ENCODE results near the gene DDO.

Gene DDO

GRCh38 chr6:110401585-110402176, 13.7 kb downstream of the DDO start:
- no peak overlapping the region for H3K4me3 ChIP-seq (ENCODE audit: low read length)
- no peak for TF ChIP-seq ZNF274 (IDR thresholded peaks at IDR 0.05; ENCODE audit: low read depth, low read length)

- TF ChIP-seq ZNF274 (IDR thresholded peaks at IDR 0.05; ENCODE audit: low read depth, low read length) = no peak
- H3K4me3 ChIP-seq (ENCODE audit: low read length) = no peak overlapping the region
These were observed 15.2 kb downstream of the DDO start for GRCh38 chr6:110400208-110400607.

GRCh38 chr6:110399219-110400071, 15.9 kb downstream of the DDO start:
- H3K4me3 ChIP-seq (ENCODE audit: low read length) = no peak overlapping the region

GRCh38 chr6:110398778-110399177, 16.6 kb downstream of the DDO start:
- TF ChIP-seq ZNF274 (IDR thresholded peaks at IDR 0.05; ENCODE audit: low read depth, low read length) = no peak
- H3K4me3 ChIP-seq (ENCODE audit: low read length) = no peak overlapping the region

More at GRCh38 chr6:110399219-110400071, 15.9 kb downstream of the DDO start:
- TF ChIP-seq ZNF274 (IDR thresholded peaks at IDR 0.05; ENCODE audit: low read depth, low read length) = no peak

- no peak for TF ChIP-seq ZNF274 (IDR thresholded peaks at IDR 0.05; ENCODE audit: low read depth, low read length)
- H3K4me3 ChIP-seq (ENCODE audit: low read length) = no peak overlapping the region
These were observed 20.2 kb downstream of the DDO start for GRCh38 chr6:110395221-110395620.

GRCh38 chr6:110394409-110394808, 21.0 kb downstream of the DDO start:
- TF ChIP-seq ZNF274 (IDR thresholded peaks at IDR 0.05; ENCODE audit: low read depth, low read length) = no peak
- no peak overlapping the region for H3K4me3 ChIP-seq (ENCODE audit: low read length)

- H3K4me3 ChIP-seq (ENCODE audit: low read length) = no peak overlapping the region
- no peak for TF ChIP-seq ZNF274 (IDR thresholded peaks at IDR 0.05; ENCODE audit: low read depth, low read length)
These were observed 22.6 kb downstream of the DDO start for GRCh38 chr6:110392727-110393126.

- TF ChIP-seq ZNF274 (IDR thresholded peaks at IDR 0.05; ENCODE audit: low read depth, low read length) = no peak
- no peak overlapping the region for H3K4me3 ChIP-seq (ENCODE audit: low read length)
These were observed 25.0 kb downstream of the DDO start for GRCh38 chr6:110390404-110390803.

GRCh38 chr6:110389689-110390382, 25.5 kb downstream of the DDO start:
- TF ChIP-seq ZNF274 (IDR thresholded peaks at IDR 0.05; ENCODE audit: low read depth, low read length) = no peak
- no peak overlapping the region for H3K4me3 ChIP-seq (ENCODE audit: low read length)

- no peak overlapping the region for H3K4me3 ChIP-seq (ENCODE audit: low read length)
- TF ChIP-seq ZNF274 (IDR thresholded peaks at IDR 0.05; ENCODE audit: low read depth, low read length) = no peak
These were observed 27.4 kb downstream of the DDO start for GRCh38 chr6:110387986-110388385.

- no peak for TF ChIP-seq ZNF274 (IDR thresholded peaks at IDR 0.05; ENCODE audit: low read depth, low read length)
- no peak overlapping the region for H3K4me3 ChIP-seq (ENCODE audit: low read length)
These were observed 29.9 kb downstream of the DDO start for GRCh38 chr6:110385458-110385863.

- no peak for TF ChIP-seq ZNF274 (IDR thresholded peaks at IDR 0.05; ENCODE audit: low read depth, low read length)
These were observed 36.8 kb downstream of the DDO start for GRCh38 chr6:110378552-110378951.

GRCh38 chr6:110369066-110369465, 46.3 kb downstream of the DDO start:
- H3K4me3 ChIP-seq (ENCODE audit: low read length) = no peak overlapping the region
- TF ChIP-seq ZNF274 (IDR thresholded peaks at IDR 0.05; ENCODE audit: low read depth, low read length) = no peak

More at GRCh38 chr6:110378552-110378951, 36.8 kb downstream of the DDO start:
- no peak overlapping the region for H3K4me3 ChIP-seq (ENCODE audit: low read length)

GRCh38 chr6:110368284-110368683, 47.1 kb downstream of the DDO start:
- TF ChIP-seq ZNF274 (IDR thresholded peaks at IDR 0.05; ENCODE audit: low read depth, low read length) = no peak
- H3K4me3 ChIP-seq (ENCODE audit: low read length) = no peak overlapping the region

- no peak for TF ChIP-seq ZNF274 (IDR thresholded peaks at IDR 0.05; ENCODE audit: low read depth, low read length)
These were observed 47.5 kb downstream of the DDO start for GRCh38 chr6:110367825-110368224.

More at GRCh38 chr6:110367825-110368224, 47.5 kb downstream of the DDO start:
- no peak overlapping the region for H3K4me3 ChIP-seq (ENCODE audit: low read length)

Data from GM08714 (cell line).